NB4 (cell line): ENCODE results near the gene ASXL2.
"Not testable (repeated sequence)": the region's sequence is repeated elsewhere in the genome, so short reads cannot be mapped to it uniquely, and the experiment has no call there.

Experiments used
- DNase-seq: peaks from one replicate; pipeline ENCODE4 v3.0.0; 2010; ENCODE audit warnings: low read depth
- H3K4me3 ChIP-seq: one replicate; pipeline ENCODE4 v1.5.1; 2011; ENCODE audit warnings: mild to moderate bottlenecking, low read depth, low read length, moderate library complexity
- MYC ChIP-seq: IDR thresholded peaks from 2 replicates; pipeline ENCODE4 v1.6.1; 2011; ENCODE audit warnings: low read depth, low read length
- POLR2A ChIP-seq: IDR thresholded peaks from 2 replicates; pipeline ENCODE4 v1.6.1; 2011; ENCODE audit warnings: mild to moderate bottlenecking; ENCODE audit not compliant: insufficient read length; ENCODE audit errors: extremely low read depth
- TF ChIP-seq, protein P1 (sequence below): IDR thresholded peaks from 2 replicates; pipeline ENCODE4 v1.6.1; 2011; ENCODE audit warnings: low read depth, low read length
- TF ChIP-seq, protein P2 (sequence below): IDR thresholded peaks from one replicate; pipeline ENCODE4 v1.5.1; 2012; ENCODE audit warnings: low read depth, low read length

The ASXL2 gene

DNA sequence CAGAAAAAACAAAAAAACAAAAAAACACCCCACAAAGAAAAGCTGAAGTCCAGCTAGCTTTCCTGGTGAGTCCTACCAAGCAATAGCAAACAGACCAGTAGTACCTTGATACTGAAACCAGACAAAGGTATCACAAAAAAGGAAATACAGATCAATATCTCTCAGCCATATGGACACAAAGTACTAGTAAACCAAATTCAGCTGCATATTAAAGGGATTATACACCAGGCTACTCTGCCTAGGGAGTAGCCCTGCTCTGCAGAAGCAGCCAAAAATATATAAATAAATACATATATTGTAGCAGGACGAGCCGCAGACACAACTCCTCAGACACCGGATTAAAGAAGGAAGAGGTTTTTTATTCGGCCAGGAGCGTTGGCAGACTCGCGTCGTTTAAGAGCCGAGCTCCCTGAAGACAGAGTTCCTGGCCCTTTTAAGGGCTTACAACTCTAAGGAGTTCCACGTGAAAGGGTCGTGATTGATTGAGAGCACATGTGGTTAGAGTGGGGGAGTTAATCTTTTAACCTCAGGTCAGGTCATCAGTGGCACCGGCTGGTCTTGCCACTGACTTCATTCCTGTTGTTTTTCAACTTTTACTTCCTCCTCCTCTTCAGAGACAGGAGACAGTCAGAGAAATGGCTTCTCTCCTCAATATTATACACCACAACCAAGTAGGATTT is 166.5 kb downstream of the ASXL2 start:
- TF ChIP-seq, protein P1, sequence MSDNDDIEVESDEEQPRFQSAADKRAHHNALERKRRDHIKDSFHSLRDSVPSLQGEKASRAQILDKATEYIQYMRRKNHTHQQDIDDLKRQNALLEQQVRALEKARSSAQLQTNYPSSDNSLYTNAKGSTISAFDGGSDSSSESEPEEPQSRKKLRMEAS = peak; percentile 35; the same call in 1 of the 2 replicates
- no peak for TF ChIP-seq POLR2A
- no peak for TF ChIP-seq MYC
- TF ChIP-seq, protein P2, sequence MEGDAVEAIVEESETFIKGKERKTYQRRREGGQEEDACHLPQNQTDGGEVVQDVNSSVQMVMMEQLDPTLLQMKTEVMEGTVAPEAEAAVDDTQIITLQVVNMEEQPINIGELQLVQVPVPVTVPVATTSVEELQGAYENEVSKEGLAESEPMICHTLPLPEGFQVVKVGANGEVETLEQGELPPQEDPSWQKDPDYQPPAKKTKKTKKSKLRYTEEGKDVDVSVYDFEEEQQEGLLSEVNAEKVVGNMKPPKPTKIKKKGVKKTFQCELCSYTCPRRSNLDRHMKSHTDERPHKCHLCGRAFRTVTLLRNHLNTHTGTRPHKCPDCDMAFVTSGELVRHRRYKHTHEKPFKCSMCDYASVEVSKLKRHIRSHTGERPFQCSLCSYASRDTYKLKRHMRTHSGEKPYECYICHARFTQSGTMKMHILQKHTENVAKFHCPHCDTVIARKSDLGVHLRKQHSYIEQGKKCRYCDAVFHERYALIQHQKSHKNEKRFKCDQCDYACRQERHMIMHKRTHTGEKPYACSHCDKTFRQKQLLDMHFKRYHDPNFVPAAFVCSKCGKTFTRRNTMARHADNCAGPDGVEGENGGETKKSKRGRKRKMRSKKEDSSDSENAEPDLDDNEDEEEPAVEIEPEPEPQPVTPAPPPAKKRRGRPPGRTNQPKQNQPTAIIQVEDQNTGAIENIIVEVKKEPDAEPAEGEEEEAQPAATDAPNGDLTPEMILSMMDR = no peak
- peak; percentile 71 for DNase-seq
- peak overlapping the region; percentile 60 for H3K4me3 ChIP-seq

DNA sequence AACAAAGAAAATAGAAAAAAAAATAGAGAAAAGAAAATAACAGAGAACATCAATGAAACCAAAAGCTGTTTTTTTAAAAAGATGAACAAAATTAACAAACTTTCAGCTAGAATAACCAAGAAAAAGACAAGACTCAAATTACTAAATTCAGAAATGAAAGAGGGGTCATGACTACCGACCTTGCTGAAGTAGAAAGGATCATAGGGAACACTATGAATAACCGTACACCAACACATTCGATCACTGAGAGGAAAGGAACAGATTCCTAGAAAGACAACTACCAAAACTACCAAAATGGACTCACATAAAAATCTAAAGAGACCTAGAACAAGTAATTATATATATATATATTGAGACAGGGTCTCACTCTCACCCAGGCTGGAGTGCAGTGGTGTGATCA is 167.5 kb downstream of the ASXL2 start:
- no peak for DNase-seq
- no peak overlapping the region for H3K4me3 ChIP-seq
- TF ChIP-seq, protein P1 = no peak

DNA sequence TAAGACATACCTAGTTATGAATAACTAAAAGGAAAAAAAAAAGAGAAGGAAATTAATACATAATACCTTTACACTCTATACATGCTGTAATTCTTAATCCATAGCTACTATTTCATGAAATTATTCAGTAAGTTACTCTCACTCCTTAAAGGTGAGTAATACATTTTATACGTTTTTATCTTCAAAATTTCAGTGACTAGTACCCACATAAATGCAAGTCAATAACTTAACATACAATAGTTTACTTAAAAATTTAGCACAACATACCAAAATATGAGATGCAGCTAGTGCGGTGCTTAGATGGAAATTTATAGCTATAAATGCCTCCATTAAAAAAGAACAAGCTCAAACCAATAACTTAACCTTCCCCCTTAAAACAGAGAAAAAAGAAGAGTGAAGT is 168.9 kb downstream of the ASXL2 start:
- no peak for DNase-seq

DNA sequence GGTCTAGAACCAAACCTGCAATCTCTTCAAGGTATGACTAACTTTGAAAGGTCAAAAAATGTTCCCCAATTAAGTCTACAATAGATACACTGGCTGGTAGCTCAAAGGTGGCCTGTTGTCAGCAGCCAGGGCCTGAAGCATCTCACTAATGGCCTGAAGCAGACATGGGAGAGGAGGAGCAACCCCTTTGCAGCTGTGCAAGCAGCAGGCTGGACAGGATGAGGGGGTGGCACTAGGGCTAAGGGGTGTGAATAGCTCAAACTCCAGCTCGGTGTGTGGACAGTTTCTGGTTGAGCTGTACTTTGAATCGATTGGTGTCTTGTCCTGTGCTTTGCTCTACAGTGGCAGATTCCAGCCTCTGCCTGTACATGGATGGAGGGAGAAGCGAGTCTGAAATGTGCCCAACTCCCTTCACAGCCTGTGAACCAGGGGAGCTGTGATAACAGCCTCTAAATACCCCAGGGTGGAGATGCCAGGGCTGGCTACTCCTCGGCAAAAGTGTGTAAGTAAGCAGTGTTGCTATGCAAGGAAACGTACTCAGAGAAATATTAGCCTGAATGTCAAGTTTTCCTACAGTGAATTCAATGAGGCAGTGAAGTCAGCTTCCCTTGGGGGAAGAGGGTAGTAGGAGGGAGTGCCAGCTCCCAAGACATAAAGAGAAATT is 170.2 kb downstream of the ASXL2 start:
- no peak for DNase-seq
- TF ChIP-seq, protein P1 = no peak
- TF ChIP-seq, protein P2 = no peak
- no peak for TF ChIP-seq POLR2A
- H3K4me3 ChIP-seq = no peak overlapping the region

More for the DNA sequence above, 168.9 kb downstream of the ASXL2 start:
- TF ChIP-seq, protein P1 = no peak
- TF ChIP-seq, protein P2 = no peak
- TF ChIP-seq POLR2A (no peak), MYC (no peak)
- H3K4me3 ChIP-seq = no peak overlapping the region

DNA sequence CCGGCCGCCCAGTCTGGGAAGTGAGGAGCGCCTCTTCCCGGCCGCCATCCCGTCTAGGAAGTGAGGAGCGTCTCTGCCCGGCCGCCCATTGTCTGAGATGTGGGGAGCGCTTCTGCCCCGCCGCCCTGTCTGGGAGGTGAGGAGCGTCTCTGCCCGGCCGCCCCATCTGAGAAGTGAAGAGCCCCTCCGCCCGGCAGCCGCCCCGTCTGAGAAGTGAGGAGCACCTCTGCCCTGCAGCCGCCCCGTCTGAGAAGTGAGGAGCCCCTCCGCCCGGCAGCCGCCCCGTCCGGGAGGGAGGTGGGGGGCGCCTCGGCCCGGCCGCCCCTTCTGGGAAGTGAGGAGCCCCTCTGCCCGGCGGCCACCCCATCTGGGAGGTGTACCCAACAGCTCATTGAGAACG is 172.7 kb downstream of the ASXL2 start:
- not testable (repeated sequence) for DNase-seq, H3K4me3 ChIP-seq

DNA sequence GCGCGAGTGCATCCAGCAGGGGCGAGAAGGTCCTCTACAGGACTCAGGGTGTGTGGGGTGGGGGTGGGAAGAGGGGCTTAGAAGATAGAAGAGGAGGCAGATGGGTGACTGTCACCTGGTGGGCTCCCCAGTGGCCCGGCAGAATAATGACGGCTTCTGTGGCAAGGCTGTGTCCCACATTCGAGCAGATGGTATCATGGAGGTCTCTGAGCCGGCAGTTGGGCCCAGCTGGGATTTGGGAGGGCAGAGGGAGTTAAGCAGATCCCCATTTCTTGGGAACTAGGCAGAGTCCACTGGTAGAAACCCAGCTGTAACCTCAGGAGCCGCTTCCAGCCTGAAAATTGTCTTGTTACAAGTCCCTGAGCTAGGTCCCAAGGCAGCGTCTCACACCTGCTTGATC is 176.5 kb downstream of the ASXL2 start:
- DNase-seq = no peak
- no peak overlapping the region for H3K4me3 ChIP-seq
- TF ChIP-seq POLR2A (no peak), MYC (no peak)
- TF ChIP-seq, protein P1 = no peak
- TF ChIP-seq, protein P2 = no peak
